B cell (primary cell): ENCODE measurements around the gene KDM7A. TPM values are rescaled to one million over a fixed set of nuclear protein-coding genes. Genes with fewer than 3 reads are reported as not detected.

Experiments
- ATAC-seq: fragments of 200-7000 bp; cut with Tn5 transposase; one replicate; pipeline ENCODE4 v1.10.0; 2021; ENCODE audit warnings: low read depth, mild to moderate bottlenecking, moderate number of reproducible peaks, moderate library complexity
- CTCF ChIA-PET: fragments of 350-600 bp; sonication (Branson Sonifier 250); formaldehyde crosslinking; loops from one replicate; lab custom pipeline; 2021; ENCODE audit warnings: antibody characterized with exemption, inconsistent platforms; lab: Charles Lee
- POLR2A ChIA-PET: fragments of 350-600 bp; sonication (Branson Sonifier 250); formaldehyde crosslinking; loops from one replicate; lab custom pipeline; 2021; ENCODE audit warnings: antibody characterized with exemption; lab: Charles Lee
- DNase-seq: peaks from one replicate; pipeline ENCODE4 v3.0.0; 2013
- H2AFZ ChIP-seq: 2 replicates; pipeline ENCODE4 v1.6.1; 2012; ENCODE audit warnings: mild to moderate bottlenecking, low read depth, low read length; ENCODE audit not compliant: insufficient read depth, poor library complexity, severe bottlenecking
- H3K27ac ChIP-seq, 2 donors: 1 replicate in 1 of 2; 2 replicates in 1 of 2; pipeline ENCODE4 v1.5.1; 2012 to 2013; ENCODE audit warnings: low read length in 2 of 2, mild to moderate bottlenecking in 2 of 2, moderate library complexity in 1 of 2
- H3K27me3 ChIP-seq, 4 experiments: fragments of 200-600 bp in 1 of 4; sonication (generic) in 1 of 4; replicated peaks in 1 of 4; 1 replicate in 2 of 4; 2 replicates in 2 of 4; pipeline versions ENCODE4 v1.6.1 to v1.7.0; 2013 to 2016; ENCODE audit warnings: low read length in 3 of 4, mild to moderate bottlenecking in 2 of 4, mixed read lengths in 1 of 4, moderate library complexity in 1 of 4; ENCODE audit not compliant: insufficient read depth in 4 of 4, control insufficient read depth in 3 of 4; ENCODE audit errors: control extremely low read depth in 1 of 4
- H3K36me3 ChIP-seq, 2 experiments: replicated peaks in 1 of 2; 1 replicate in 1 of 2; 2 replicates in 1 of 2; pipeline versions ENCODE4 v1.6.1 to v1.7.1; 2013; ENCODE audit warnings: low read length in 1 of 2; ENCODE audit not compliant: insufficient read depth in 2 of 2, control insufficient read depth in 1 of 2; ENCODE audit errors: control extremely low read depth in 1 of 2, extremely low read depth in 1 of 2
- H3K4me1 ChIP-seq, 2 donors: fragments of 200-600 bp in 1 of 2; sonication (generic) in 1 of 2; 1 replicate in 1 of 2; 2 replicates in 1 of 2; pipeline versions ENCODE4 v1.5.1 to v1.6.1; 2013 to 2017; ENCODE audit warnings: low read length in 2 of 2; ENCODE audit not compliant: control insufficient read depth in 2 of 2, insufficient read depth in 2 of 2
- H3K4me2 ChIP-seq: replicated peaks from 2 replicates; pipeline ENCODE3; 2012; ENCODE audit warnings: mild to moderate bottlenecking, low read depth, low read length; ENCODE audit not compliant: poor library complexity, severe bottlenecking
- H3K4me3 ChIP-seq, 5 experiments: fragments of 200-600 bp in 1 of 5; sonication (generic) in 1 of 5; 1 replicate in 3 of 5; 2 replicates in 2 of 5; pipeline versions ENCODE4 v1.5.1 to v1.7.0; 2011 to 2016; ENCODE audit warnings: low read length in 4 of 5, mild to moderate bottlenecking in 4 of 5, low read depth in 2 of 5, control low read depth in 1 of 5, moderate library complexity in 1 of 5; ENCODE audit not compliant: insufficient read depth in 1 of 5; ENCODE audit errors: control extremely low read depth in 1 of 5, extremely low read depth in 1 of 5
- H3K79me2 ChIP-seq: fragments of 200-600 bp; sonication (generic); one replicate; pipeline ENCODE4 v1.6.0; 2016; ENCODE audit warnings: low read length; ENCODE audit not compliant: control insufficient read depth, insufficient read depth
- H3K9ac ChIP-seq: fragments of 200-600 bp; sonication (generic); 2 replicates; pipeline ENCODE4 v1.6.1; 2017; ENCODE audit warnings: mild to moderate bottlenecking, low read length, moderate library complexity
- H3K9me3 ChIP-seq, 3 donors: one replicate each; pipeline versions ENCODE4 v1.6.1 to v1.7.1; 2013; ENCODE audit warnings: low read length in 2 of 3; ENCODE audit not compliant: control insufficient read depth in 2 of 3, insufficient read depth in 1 of 3; ENCODE audit errors: control extremely low read depth in 1 of 3
- H4K20me1 ChIP-seq: 2 replicates; pipeline ENCODE4 v1.6.0; 2012; ENCODE audit warnings: mild to moderate bottlenecking, low read length; ENCODE audit not compliant: insufficient read depth, control insufficient read depth, poor library complexity, severe bottlenecking
- H3K27ac Mint-ChIP-seq: one replicate; pipeline ENCODE4 v1.8.0; 2021; ENCODE audit warnings: mixed read lengths
- H3K27me3 Mint-ChIP-seq: one replicate; pipeline ENCODE4 v1.8.0; 2021; ENCODE audit warnings: mixed read lengths
- H3K4me1 Mint-ChIP-seq: one replicate; pipeline ENCODE4 v1.8.0; 2021; ENCODE audit warnings: mixed read lengths
- H3K4me3 Mint-ChIP-seq: one replicate; pipeline ENCODE4 v1.8.0; 2021; ENCODE audit warnings: mixed read lengths
- H3K9me3 Mint-ChIP-seq: one replicate; pipeline ENCODE4 v1.8.0; 2022; ENCODE audit warnings: mixed read lengths; ENCODE audit not compliant: insufficient read depth
- CTCF ChIP-seq: fragments of 200-600 bp; IDR thresholded peaks from one replicate; pipeline ENCODE4 v1.8.0; 2022; ENCODE audit warnings: antibody characterized with exemption, mild to moderate bottlenecking
- EZH2 ChIP-seq: IDR thresholded peaks from 2 replicates; pipeline ENCODE4 v1.6.1; 2012; ENCODE audit warnings: borderline replicate concordance, low read depth, mild to moderate bottlenecking, moderate library complexity, low read length; ENCODE audit not compliant: insufficient read depth, poor library complexity, severe bottlenecking
- WGBS: methylation state at CpG from one replicate; pipeline ENCODE4 v1.1.5; 2013; ENCODE audit warnings: missing lambda C conversion rate; ENCODE audit not compliant: insufficient coverage; 5-methylcytosine and 5-hydroxymethylcytosine counted together
- intact Hi-C: fragments of 100-400 bp; cut with micrococcal nuclease; formaldehyde crosslinking; loops from one replicate; pipeline ENCODE4 v1.10.0; 2022
- polyA plus RNA-seq: library from polyadenylated mRNA; depleted of rRNA; stranded (reverse); fragments of >200 nt; gene quantifications from 2 replicates; pipeline ENCODE4 v1.2.3, GENCODE V29; 2012
- total RNA-seq, 2 donors: library from RNA; stranded (reverse); fragments of 120-200 nt in 1 of 2; gene quantifications; 1 replicate in 1 of 2; 2 replicates in 1 of 2; pipeline versions ENCODE4 v1.2.3 to v1.2.4, GENCODE V29; 2013 to 2022

KDM7A gene
- total and polyA plus RNA-seq, 2 donors (not counting 1 experiment from before 2014, with no cell fraction given) = 16.1 to 50.8 TPM

- ChIA-PET CTCF (interaction anchor here (0.6 to 0.9 kb wide), 2 partner anchors 95 to 253 kb away, joined by 3 read pairs; no protein-coding TSS in a partner anchor), POLR2A (no interaction called here)
- ATAC-seq (no peak), DNase-seq (no peak)
- Histone ChIP-seq H4K20me1 (peaks cover 39% of the 10 kb centered on the region), H2AFZ (no peak overlapping the region), H3K36me3 (peaks cover 0 to 46% of the 10 kb centered on the region in 2 experiments), H3K4me1 (peaks cover 23 to 25% of the 10 kb centered on the region in 2 donors), H3K79me2 (peaks cover 63% of the 10 kb centered on the region), H3K9me3 (no peaks in the 10 kb centered on the region), H3K9ac (no peak overlapping the region), H3K4me2 (no peak overlapping the region), H3K27me3 (no peaks in the 10 kb centered on the region), H3K4me3 (no peak overlapping the region), H3K27ac (peak overlapping the region in 1 of 2 donors; percentile 25)
- H3K9me3 Mint-ChIP-seq = no peaks in the 10 kb centered on the region
- intact Hi-C loops = no loop called here
- no peaks in the 10 kb centered on the region for H3K27me3 Mint-ChIP-seq
- H3K4me1 Mint-ChIP-seq = peaks cover 47% of the 10 kb centered on the region
- H3K4me3 Mint-ChIP-seq = no peak overlapping the region
- no peak for TF ChIP-seq EZH2
- TF ChIP-seq CTCF = no peak
- H3K27ac Mint-ChIP-seq = no peak overlapping the region
Measured at GRCh38 chr7:140051820-140052219, 125.0 kb downstream of the KDM7A start.

GRCh38 chr7:140050100-140050499, 126.7 kb downstream of the KDM7A start:
- Histone ChIP-seq H3K9ac (no peak overlapping the region), H3K9me3 (no peaks in the 10 kb centered on the region), H3K4me3 (no peak overlapping the region), H3K4me2 (no peak overlapping the region), H3K4me1 (peaks cover 18 to 25% of the 10 kb centered on the region in 2 donors), H3K36me3 (peaks cover 2 to 51% of the 10 kb centered on the region in 2 experiments), H2AFZ (no peak overlapping the region), H4K20me1 (peaks cover 40% of the 10 kb centered on the region), H3K27me3 (no peaks in the 10 kb centered on the region), H3K79me2 (peaks cover 57% of the 10 kb centered on the region), H3K27ac (no peak overlapping the region)
- H3K9me3 Mint-ChIP-seq = no peaks in the 10 kb centered on the region
- POLR2A ChIA-PET = interaction anchor here (0.5 kb wide), 1 partner anchor 584 kb away, joined by 3 read pairs; no protein-coding TSS in a partner anchor
- ATAC-seq (no peak), DNase-seq (no peak)
- CTCF ChIA-PET = no interaction called here
- H3K27ac Mint-ChIP-seq = no peak overlapping the region
- 100% methylated on average over 2 of the region's 3 CpGs for WGBS
- TF ChIP-seq EZH2 (no peak), CTCF (no peak)
- intact Hi-C loops = no loop called here
- no peaks in the 10 kb centered on the region for H3K27me3 Mint-ChIP-seq
- peaks cover 37% of the 10 kb centered on the region for H3K4me1 Mint-ChIP-seq
- no peak overlapping the region for H3K4me3 Mint-ChIP-seq
